Tibial artery (tissue), 4 donors: ENCODE measurements around the gene BCO2.

ENCODE experiments used
- DNase-seq, 2 donors: peaks; one replicate each; pipeline ENCODE4 v3.0.0-alpha.2; 2019
- H3K27ac ChIP-seq, 2 donors: fragments of 200-600 bp; sonication (generic) in 1 of 2; 1 replicate in 1 of 2; 2 replicates in 1 of 2; pipeline ENCODE4 v1.5.1; 2018 to 2019; ENCODE audit warnings: mild to moderate bottlenecking in 1 of 2
- H3K27me3 ChIP-seq, 2 donors: fragments of 200-600 bp; sonication (generic) in 1 of 2; one replicate each; pipeline versions ENCODE4 v1.5.1 to v1.6.0; 2016 to 2019
- H3K36me3 ChIP-seq, 3 donors: fragments of 200-600 bp; sonication (generic) in 2 of 3; one replicate each; pipeline ENCODE4 v1.5.1; 2016 to 2019; ENCODE audit warnings: mild to moderate bottlenecking in 2 of 3
- H3K4me1 ChIP-seq, 4 donors: fragments of 200-600 bp; sonication (generic) in 2 of 4; 1 replicate in 3 of 4; 2 replicates in 1 of 4; pipeline ENCODE4 v1.5.1; 2016 to 2019
- H3K4me3 ChIP-seq, 2 donors: fragments of 200-600 bp; sonication (generic) in 1 of 2; 1 replicate in 1 of 2; 2 replicates in 1 of 2; pipeline ENCODE4 v1.5.1; 2018 to 2019; ENCODE audit warnings: mild to moderate bottlenecking in 2 of 2
- H3K9me3 ChIP-seq, 3 donors: fragments of 200-600 bp; sonication (generic) in 1 of 3; one replicate each; pipeline ENCODE4 v1.5.1; 2016 to 2019
- CTCF ChIP-seq, 2 experiments: fragments of 200-600 bp in 1 of 2; fragments of 450-650 bp in 1 of 2; IDR thresholded peaks; one replicate each; pipeline ENCODE4 v1.5.1; 2017 to 2019; ENCODE audit warnings: antibody characterized with exemption in 2 of 2, mild to moderate bottlenecking in 1 of 2, moderate library complexity in 1 of 2
- intact Hi-C: fragments of 100-400 bp; cut with DNase I; formaldehyde crosslinking; loops from one replicate; pipeline ENCODE4 v1.15.0; 2023; ENCODE audit warnings: low total_unique reads

The BCO2 gene

DNA sequence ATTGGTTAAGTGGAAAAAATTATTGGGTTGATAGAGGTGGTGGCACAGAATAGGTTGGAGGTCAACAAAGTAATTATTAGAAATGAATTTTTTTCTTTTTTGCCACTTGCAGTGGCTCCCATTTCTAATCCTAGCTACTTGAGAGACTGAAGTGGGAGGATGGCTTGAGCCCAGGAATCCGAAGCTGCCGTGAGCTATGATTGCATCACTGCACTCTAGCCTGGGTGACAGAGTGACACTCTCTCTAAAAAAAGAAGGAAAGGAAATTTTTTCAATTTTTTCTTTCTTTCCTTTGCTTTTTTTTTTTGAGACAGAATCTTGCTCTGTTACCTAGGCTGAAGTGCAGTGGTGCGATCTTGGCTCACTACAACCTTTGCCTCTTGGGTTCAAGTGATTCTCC is 2.2 kb upstream of the BCO2 start:
- DNase-seq, result no peak
- intact Hi-C loops, result loop anchor here (10.0 kb wide), 1 partner anchor 58 kb away; no protein-coding TSS in a partner anchor
- Histone ChIP-seq H3K4me1 (peaks cover 0 to 24% (median 5%) of the 10 kb centered on the region in 4 donors), H3K27me3 (no peaks in the 10 kb centered on the region), H3K4me3 (no peak overlapping the region), H3K36me3 (no peaks in the 10 kb centered on the region), H3K27ac (no peak overlapping the region), H3K9me3 (no peaks in the 10 kb centered on the region)
- no peak for TF ChIP-seq CTCF (IDR thresholded peaks at IDR 0.05)

- H3K27ac ChIP-seq, result peak overlapping the region; percentile 15 to 24
- peaks cover 0 to 24% (median 5%) of the 10 kb centered on the region in 4 donors for H3K4me1 ChIP-seq
- no peaks in the 10 kb centered on the region for H3K9me3 ChIP-seq
- DNase-seq, result no peak
- intact Hi-C loops, result loop anchor here (10.0 kb wide), 1 partner anchor 61 kb away; no protein-coding TSS in a partner anchor
- H3K27me3 ChIP-seq, result no peaks in the 10 kb centered on the region
- peak overlapping the region; percentile 10 to 37 for H3K4me3 ChIP-seq
- H3K36me3 ChIP-seq, result no peaks in the 10 kb centered on the region
- TF ChIP-seq CTCF (IDR thresholded peaks at IDR 0.05), result no peak
These were observed 264 bp downstream of the BCO2 start for GRCh38 chr11:112175599-112175952.

DNA sequence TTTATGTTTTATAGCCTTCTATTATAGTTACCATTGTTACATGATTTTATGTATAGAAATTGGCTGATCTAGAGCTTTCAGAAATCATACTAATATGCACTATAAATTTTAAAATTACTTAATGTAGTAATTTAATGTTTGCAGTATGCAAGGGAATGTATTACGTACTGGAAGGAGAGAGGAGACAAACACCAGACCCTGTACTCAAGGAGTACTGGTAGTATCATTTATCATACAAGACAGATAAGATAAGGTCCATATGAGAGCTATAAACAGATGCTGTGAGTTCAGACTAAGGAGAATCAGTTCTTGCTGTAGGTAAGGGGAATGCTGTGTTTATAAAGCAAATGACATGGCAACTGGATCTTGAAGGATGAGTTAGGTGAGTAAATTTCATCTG is 765 bp downstream of the BCO2 start:
- intact Hi-C loops, result loop anchor here (10.0 kb wide), 1 partner anchor 61 kb away; no protein-coding TSS in a partner anchor
- Histone ChIP-seq H3K4me1 (peaks cover 0 to 24% (median 5%) of the 10 kb centered on the region in 4 donors), H3K36me3 (no peaks in the 10 kb centered on the region), H3K4me3 (no peak overlapping the region), H3K27ac (no peak overlapping the region), H3K27me3 (no peaks in the 10 kb centered on the region), H3K9me3 (no peaks in the 10 kb centered on the region)
- TF ChIP-seq CTCF (IDR thresholded peaks at IDR 0.05), result no peak
- DNase-seq, result no peak

GRCh38 chr11:112177589-112177988 is 2.3 kb downstream of the BCO2 start:
- Histone ChIP-seq H3K36me3 (no peaks in the 10 kb centered on the region), H3K9me3 (no peaks in the 10 kb centered on the region), H3K4me3 (no peak overlapping the region), H3K27me3 (no peaks in the 10 kb centered on the region), H3K4me1 (peaks cover 0 to 21% (median 5%) of the 10 kb centered on the region in 4 donors), H3K27ac (no peak overlapping the region)
- intact Hi-C loops, result loop anchor here (10.0 kb wide), 1 partner anchor 63 kb away; no protein-coding TSS in a partner anchor
- no peak for DNase-seq
- no peak for TF ChIP-seq CTCF (IDR thresholded peaks at IDR 0.05)

GRCh38 chr11:112178428-112178827 is 3.1 kb downstream of the BCO2 start:
- no peak for DNase-seq
- no peak overlapping the region for H3K4me3 ChIP-seq
- H3K27me3 ChIP-seq, result no peaks in the 10 kb centered on the region
- intact Hi-C loops, result loop anchor here (10.0 kb wide), 1 partner anchor 64 kb away; no protein-coding TSS in a partner anchor
- no peak overlapping the region for H3K27ac ChIP-seq
- H3K9me3 ChIP-seq, result no peaks in the 10 kb centered on the region
- no peaks in the 10 kb centered on the region for H3K36me3 ChIP-seq
- peaks cover 0 to 12% (median 5%) of the 10 kb centered on the region in 4 donors for H3K4me1 ChIP-seq
- TF ChIP-seq CTCF (IDR thresholded peaks at IDR 0.05), result no peak

GRCh38 chr11:112178936-112179335 is 3.6 kb downstream of the BCO2 start:
- TF ChIP-seq CTCF (IDR thresholded peaks at IDR 0.05), result no peak
- Histone ChIP-seq H3K4me1 (peaks cover 0 to 12% (median 5%) of the 10 kb centered on the region in 4 donors), H3K4me3 (no peak overlapping the region), H3K9me3 (no peaks in the 10 kb centered on the region), H3K27ac (no peak overlapping the region), H3K27me3 (no peaks in the 10 kb centered on the region), H3K36me3 (no peaks in the 10 kb centered on the region)
- intact Hi-C loops, result loop anchor here (10.0 kb wide), 1 partner anchor 64 kb away; no protein-coding TSS in a partner anchor
- no peak for DNase-seq
